Gastroesophageal sphincter (tissue), 3 donors: ENCODE measurements around the gene PREX1.

ENCODE experiments used
- POLR2A ChIP-seq, 2 donors: fragments of 450-650 bp; IDR thresholded peaks; one replicate each; pipeline ENCODE4 v1.6.1; 2017; ENCODE audit warnings: antibody characterized with exemption in 2 of 2, mild to moderate bottlenecking in 2 of 2, moderate library complexity in 1 of 2
- POLR2AphosphoS5 ChIP-seq: sonication (generic); formaldehyde crosslinking; IDR thresholded peaks from one replicate; pipeline ENCODE4 v1.6.1; 2017; ENCODE audit warnings: antibody characterized with exemption
- TF ChIP-seq, protein P1 (sequence below), 4 experiments: fragments of 200-600 bp in 2 of 4; fragments of 450-650 bp in 2 of 4; sonication (generic) in 1 of 4; IDR thresholded peaks; one replicate each; pipeline ENCODE4 v1.5.1; 2017 to 2019; ENCODE audit warnings: antibody characterized with exemption in 4 of 4, mild to moderate bottlenecking in 2 of 4, moderate library complexity in 2 of 4

DNA sequence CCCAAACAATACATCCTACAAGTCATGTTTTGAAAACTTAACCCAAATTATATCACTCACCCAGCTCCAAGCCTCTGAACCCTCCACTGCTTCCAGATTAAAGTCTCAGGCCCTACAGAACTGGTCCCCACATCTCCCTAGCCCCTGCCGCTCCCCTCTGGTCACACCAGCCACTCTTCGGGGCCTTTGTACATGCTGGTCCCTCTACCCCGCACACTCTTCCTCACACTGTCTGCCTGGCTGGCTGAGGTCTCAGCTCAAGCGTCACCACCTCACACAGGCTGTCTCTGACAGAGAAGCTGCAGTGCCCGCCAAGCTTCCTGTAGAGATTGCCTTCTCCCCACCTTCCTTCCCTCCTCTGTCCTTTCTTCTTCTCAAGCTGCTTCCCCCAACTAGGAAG lies 192.4 kb downstream of the PREX1 start:
- TF ChIP-seq POLR2AphosphoS5 (no peak), POLR2A (IDR thresholded peaks at IDR 0.05) (no peak)
- TF ChIP-seq, protein P1, sequence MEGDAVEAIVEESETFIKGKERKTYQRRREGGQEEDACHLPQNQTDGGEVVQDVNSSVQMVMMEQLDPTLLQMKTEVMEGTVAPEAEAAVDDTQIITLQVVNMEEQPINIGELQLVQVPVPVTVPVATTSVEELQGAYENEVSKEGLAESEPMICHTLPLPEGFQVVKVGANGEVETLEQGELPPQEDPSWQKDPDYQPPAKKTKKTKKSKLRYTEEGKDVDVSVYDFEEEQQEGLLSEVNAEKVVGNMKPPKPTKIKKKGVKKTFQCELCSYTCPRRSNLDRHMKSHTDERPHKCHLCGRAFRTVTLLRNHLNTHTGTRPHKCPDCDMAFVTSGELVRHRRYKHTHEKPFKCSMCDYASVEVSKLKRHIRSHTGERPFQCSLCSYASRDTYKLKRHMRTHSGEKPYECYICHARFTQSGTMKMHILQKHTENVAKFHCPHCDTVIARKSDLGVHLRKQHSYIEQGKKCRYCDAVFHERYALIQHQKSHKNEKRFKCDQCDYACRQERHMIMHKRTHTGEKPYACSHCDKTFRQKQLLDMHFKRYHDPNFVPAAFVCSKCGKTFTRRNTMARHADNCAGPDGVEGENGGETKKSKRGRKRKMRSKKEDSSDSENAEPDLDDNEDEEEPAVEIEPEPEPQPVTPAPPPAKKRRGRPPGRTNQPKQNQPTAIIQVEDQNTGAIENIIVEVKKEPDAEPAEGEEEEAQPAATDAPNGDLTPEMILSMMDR (IDR thresholded peaks at IDR 0.05) = no peak
